ENCODE measurements around the gene MYOZ1. TPM values are rescaled to one million over a fixed set of nuclear protein-coding genes. Genes with fewer than 3 reads are reported as not detected.
A peak's percentile ranks its signal among the peaks of the same experiment; 100 is the strongest.

Gene MYOZ1
- total and polyA plus RNA-seq, 2 of the 4 experiments (the other 2 are of a cell fraction), result 0.18 to 0.29 TPM

DNA sequence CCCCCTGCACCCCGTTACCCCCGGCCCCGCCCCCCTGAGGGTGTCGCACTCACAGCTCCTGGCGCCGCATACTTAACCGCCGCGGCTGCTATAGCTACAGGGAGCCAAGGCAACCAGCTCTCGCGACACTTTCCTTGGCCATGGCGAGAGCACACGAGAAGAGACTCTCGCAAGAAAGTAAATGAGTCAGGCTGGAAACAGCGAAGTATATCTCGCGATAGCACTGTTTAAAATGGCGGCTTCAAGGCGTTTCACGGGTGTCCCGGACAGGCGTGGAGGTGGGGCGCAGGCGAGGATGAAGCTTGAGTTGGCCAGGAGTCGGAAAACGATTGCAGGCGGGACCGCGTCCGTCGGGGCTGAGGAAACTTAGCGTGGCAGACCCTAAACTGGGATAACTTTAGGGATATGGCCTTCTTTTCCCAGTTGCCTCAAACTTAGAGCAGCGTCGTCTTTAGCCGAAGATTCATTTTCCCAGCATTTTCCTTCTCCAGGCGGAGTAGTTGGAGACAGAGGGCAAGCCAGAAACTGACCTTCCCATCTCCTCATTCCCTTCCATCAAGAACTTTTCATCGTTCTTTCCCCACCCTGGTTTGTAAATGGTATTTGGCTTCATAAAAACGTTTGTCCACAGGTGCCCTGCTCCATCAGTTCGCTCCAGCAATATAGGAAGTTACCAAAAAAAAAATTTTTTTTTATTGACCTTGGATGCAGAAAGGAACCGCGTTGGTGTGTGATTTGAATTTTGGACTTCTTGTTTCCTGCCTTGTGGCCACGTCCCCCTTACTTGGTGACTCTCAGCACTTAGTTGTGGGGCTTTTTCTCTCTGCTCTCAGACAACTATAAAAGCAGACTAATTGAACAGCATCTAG is 15.2 kb downstream of the MYOZ1 start (continued):
- TF ChIP-seq FOS (IDR thresholded peaks at IDR 0.05; ENCODE audit: low read depth, low read length) (0 out of 2 replicates have a peak, but pooled peaks have one; percentile 7), CEBPB (IDR thresholded peaks at IDR 0.05; ENCODE audit: low read depth, low read length) (peak; percentile 64; the same call in 1 of the 2 replicates), CHD1 (IDR thresholded peaks at IDR 0.05; ENCODE audit: low read depth, low read length) (no peak), RAD21 (IDR thresholded peaks at IDR 0.05; ENCODE audit: low read length) (no peak)

All from IMR-90 (cell line).